Kidney epithelial cell (primary cell): Measurements from ENCODE around the gene PRPH. TPM values are rescaled to one million over a fixed set of nuclear protein-coding genes. Genes with fewer than 3 reads are reported as not detected.

Experiments
- DNase-seq: peaks from one replicate; pipeline ENCODE4 v3.0.0-alpha.2; 2010; ENCODE audit warnings: low read depth
- H3K27me3 ChIP-seq: 2 replicates; pipeline ENCODE4 v1.6.0; 2011; ENCODE audit warnings: low read length; ENCODE audit not compliant: control insufficient read depth, insufficient read depth
- H3K36me3 ChIP-seq: 2 replicates; pipeline ENCODE4 v1.5.1; 2011; ENCODE audit warnings: low read length; ENCODE audit not compliant: control insufficient read depth, insufficient read depth
- H3K4me3 ChIP-seq: 2 replicates; pipeline ENCODE4 v1.5.1; 2011; ENCODE audit warnings: low read depth, mild to moderate bottlenecking, control low read depth, low read length
- total RNA-seq: library from RNA; depleted of rRNA; stranded (reverse); fragments of >200 nt; gene quantifications from 2 replicates; pipeline ENCODE4 v1.2.3, GENCODE V29; 2015
- TF ChIP-seq, protein P1 (sequence below): IDR thresholded peaks from 2 replicates; pipeline ENCODE4 v1.5.1; 2011; ENCODE audit warnings: mild to moderate bottlenecking, moderate library complexity, low read length, control low read depth, inconsistent platforms; ENCODE audit not compliant: insufficient read depth, poor library complexity, severe bottlenecking

PRPH gene
- total RNA-seq, 1 donor from 2014 or later, result 0.21 TPM

DNA sequence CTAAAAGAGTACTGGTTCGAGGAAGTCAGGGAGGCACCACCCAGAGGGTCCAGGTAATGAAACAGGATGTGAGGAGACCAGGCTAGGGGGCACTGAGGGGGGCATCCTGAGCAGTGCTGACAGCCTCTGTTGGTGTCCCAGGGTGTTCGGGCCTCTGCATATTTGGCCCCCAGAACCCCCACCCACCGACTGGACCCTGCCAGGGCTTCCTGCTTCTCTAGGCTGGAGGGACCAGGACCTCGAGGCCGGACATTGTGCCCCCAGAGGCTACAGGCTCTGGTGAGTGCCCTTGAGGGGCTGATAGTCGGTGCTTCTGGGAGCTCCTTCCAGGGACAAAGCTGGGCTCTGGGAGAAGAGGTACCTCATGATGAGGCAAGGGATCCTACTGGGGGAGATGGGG, 30.7 kb downstream of the PRPH start:
- H3K36me3 ChIP-seq, result no peaks in the 10 kb centered on the region

DNA sequence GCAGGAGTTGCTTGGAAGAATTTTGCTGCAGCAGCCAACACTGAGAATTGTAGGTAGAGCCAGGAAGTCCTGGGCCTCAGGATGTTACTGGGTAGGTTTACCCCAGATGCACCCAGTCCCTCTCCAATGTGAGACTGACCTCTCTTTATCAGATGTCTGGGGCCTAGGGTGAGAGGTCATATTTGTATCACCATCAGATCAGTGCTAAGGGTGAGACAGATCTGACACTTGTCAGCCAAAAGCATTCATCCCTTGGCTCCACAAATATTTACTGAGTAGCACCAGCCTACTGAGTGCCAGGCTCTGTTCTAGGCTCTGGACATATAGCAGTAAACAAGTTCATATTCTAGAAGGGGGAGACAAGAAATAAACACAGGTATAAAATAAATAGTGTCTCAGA, 32.4 kb downstream of the PRPH start:
- TF ChIP-seq, protein P1, sequence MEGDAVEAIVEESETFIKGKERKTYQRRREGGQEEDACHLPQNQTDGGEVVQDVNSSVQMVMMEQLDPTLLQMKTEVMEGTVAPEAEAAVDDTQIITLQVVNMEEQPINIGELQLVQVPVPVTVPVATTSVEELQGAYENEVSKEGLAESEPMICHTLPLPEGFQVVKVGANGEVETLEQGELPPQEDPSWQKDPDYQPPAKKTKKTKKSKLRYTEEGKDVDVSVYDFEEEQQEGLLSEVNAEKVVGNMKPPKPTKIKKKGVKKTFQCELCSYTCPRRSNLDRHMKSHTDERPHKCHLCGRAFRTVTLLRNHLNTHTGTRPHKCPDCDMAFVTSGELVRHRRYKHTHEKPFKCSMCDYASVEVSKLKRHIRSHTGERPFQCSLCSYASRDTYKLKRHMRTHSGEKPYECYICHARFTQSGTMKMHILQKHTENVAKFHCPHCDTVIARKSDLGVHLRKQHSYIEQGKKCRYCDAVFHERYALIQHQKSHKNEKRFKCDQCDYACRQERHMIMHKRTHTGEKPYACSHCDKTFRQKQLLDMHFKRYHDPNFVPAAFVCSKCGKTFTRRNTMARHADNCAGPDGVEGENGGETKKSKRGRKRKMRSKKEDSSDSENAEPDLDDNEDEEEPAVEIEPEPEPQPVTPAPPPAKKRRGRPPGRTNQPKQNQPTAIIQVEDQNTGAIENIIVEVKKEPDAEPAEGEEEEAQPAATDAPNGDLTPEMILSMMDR, result no peak
- no peaks in the 10 kb centered on the region for H3K36me3 ChIP-seq
- DNase-seq, result no peak
- no peak overlapping the region for H3K4me3 ChIP-seq
- H3K27me3 ChIP-seq, result no peaks in the 10 kb centered on the region

More for the DNA sequence above, 30.7 kb downstream of the PRPH start:
- no peaks in the 10 kb centered on the region for H3K27me3 ChIP-seq
- H3K4me3 ChIP-seq, result no peak overlapping the region
- DNase-seq, result no peak
- TF ChIP-seq, protein P1, result no peak

DNA sequence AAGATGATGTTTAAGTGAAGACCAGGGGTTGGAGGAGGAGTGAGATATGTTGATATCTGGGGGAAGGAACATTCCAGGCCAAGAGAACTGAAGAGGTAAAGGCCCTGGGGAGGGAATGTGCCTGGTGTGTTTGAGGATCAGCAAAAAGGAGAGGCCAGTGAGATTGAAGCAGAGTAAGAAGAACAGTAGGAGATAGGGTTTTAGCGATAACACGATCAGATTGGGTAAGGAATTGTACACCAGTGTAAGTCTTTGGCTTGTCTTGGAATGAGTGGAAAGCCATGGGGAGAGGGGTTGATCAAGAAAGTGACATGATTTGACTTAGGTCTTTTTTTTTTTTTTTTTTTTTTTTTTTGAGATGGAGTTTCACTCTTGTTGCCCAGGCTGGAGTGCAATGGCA, 32.9 kb downstream of the PRPH start:
- H3K4me3 ChIP-seq, result no peak overlapping the region
- no peak for DNase-seq
- H3K36me3 ChIP-seq, result no peaks in the 10 kb centered on the region
- H3K27me3 ChIP-seq, result peaks cover 5% of the 10 kb centered on the region
- TF ChIP-seq, protein P1, result no peak

GRCh38 chr12:49328816-49329215, 33.9 kb downstream of the PRPH start:
- TF ChIP-seq, protein P1, result no peak
- Histone ChIP-seq H3K36me3 (no peaks in the 10 kb centered on the region), H3K27me3 (peaks cover 11% of the 10 kb centered on the region), H3K4me3 (no peak overlapping the region)
- DNase-seq, result no peak

GRCh38 chr12:49330032-49330619, 35.2 kb downstream of the PRPH start:
- TF ChIP-seq, protein P1, result no peak
- H3K4me3 ChIP-seq, result no peak overlapping the region
- H3K27me3 ChIP-seq, result peaks cover 22% of the 10 kb centered on the region
- no peak for DNase-seq
- H3K36me3 ChIP-seq, result no peaks in the 10 kb centered on the region

DNA sequence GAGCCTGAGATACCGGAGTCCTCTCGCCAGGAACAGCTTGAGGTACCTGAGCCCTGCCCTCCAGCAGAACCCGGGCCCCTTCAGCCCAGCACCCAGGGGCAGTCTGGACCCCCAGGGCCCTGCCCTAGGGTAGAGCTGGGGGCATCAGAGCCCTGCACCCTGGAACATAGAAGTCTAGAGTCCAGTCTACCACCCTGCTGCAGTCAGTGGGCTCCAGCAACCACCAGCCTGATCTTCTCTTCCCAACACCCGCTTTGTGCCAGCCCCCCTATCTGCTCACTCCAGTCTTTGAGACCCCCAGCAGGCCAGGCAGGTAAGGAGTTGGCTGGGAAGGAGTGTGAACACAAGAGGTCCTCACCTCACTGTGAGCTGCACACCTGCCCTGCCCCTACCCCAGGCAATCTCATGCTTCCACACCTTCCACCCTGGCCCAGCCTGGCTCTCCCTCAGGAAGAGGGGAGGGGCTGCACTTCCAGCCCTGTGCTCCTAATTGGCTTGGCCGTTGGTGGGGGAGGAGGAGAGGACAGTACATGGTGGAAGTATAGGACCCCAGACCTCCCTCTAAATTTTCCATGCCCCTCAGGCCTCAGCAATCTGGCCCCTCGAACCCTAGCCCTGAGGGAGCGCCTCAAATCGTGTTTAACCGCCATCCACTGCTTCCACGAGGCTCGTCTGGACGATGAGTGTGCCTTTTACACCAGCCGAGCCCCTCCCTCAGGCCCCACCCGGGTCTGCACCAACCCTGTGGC, 35.9 kb downstream of the PRPH start:
- TF ChIP-seq, protein P1, result no peak
- H3K36me3 ChIP-seq, result no peaks in the 10 kb centered on the region
- no peak for DNase-seq
- H3K27me3 ChIP-seq, result peaks cover 29% of the 10 kb centered on the region
- no peak overlapping the region for H3K4me3 ChIP-seq
